BLaER1 treated with 17β-estradiol and CSF1 and Interleukin-3, amounts not matched to agents 10 nM and 100 nM (cell line): ENCODE data around the gene SLITRK1.
A peak's percentile ranks its signal among the peaks of the same experiment; 100 is the strongest.

Source experiments
- H3K27ac ChIP-seq, 11 experiments: shearing (Covaris generic); formaldehyde crosslinking; 2 replicates each; pipeline ENCODE4 v1.8.1; 2022
- H3K27me3 ChIP-seq, 11 experiments: shearing (Covaris generic); formaldehyde crosslinking; 2 replicates each; pipeline ENCODE4 v1.8.1; 2022
- H3K36me3 ChIP-seq, 11 experiments: shearing (Covaris generic); formaldehyde crosslinking; 2 replicates each; pipeline ENCODE4 v1.8.1; 2022
- H3K4me1 ChIP-seq, 10 experiments: shearing (Covaris generic); formaldehyde crosslinking; 2 replicates each; pipeline ENCODE4 v1.8.1; 2022
- H3K4me2 ChIP-seq, 11 experiments: shearing (Covaris generic); formaldehyde crosslinking; 2 replicates each; pipeline ENCODE4 v1.8.1; 2022
- H3K4me3 ChIP-seq, 10 experiments: shearing (Covaris generic); formaldehyde crosslinking; 2 replicates each; pipeline ENCODE4 v1.8.1; 2022
- H3K9ac ChIP-seq, 11 experiments: shearing (Covaris generic); formaldehyde crosslinking; 2 replicates each; pipeline ENCODE4 v1.8.1; 2022
- H3K9me3 ChIP-seq, 11 experiments: shearing (Covaris generic); formaldehyde crosslinking; replicated peaks in 1 of 11; 2 replicates each; pipeline ENCODE4 v1.8.1; 2022
- H4K20me1 ChIP-seq, 11 experiments: shearing (Covaris generic); formaldehyde crosslinking; 2 replicates each; pipeline ENCODE4 v1.8.1; 2022
- Cebpa-rat ChIP-seq, 11 experiments: shearing (Covaris generic); IDR thresholded peaks; 2 replicates each; pipeline ENCODE4 v1.8.1; 2022

The SLITRK1 gene

GRCh38 chr13:83881917-83882605 is at the start of gene SLITRK1:
SLITRK1 (minus strand) TSS chr13:83882474; CDS start chr13:83881507, 967 bp downstream.
- no peaks in the 10 kb centered on the region for H3K36me3 ChIP-seq
- H3K4me1 ChIP-seq, result no peaks in the 10 kb centered on the region; a peak in 2 of 20 replicates
- H3K9ac ChIP-seq, result no peak within 1 kb of the TSS
- no peak within 1 kb of the TSS for H3K27ac ChIP-seq
- H4K20me1 ChIP-seq, result no peaks in the 10 kb centered on the region
- peaks cover 24 to 34% (median 28%) of the 10 kb centered on the region in 11 experiments for H3K9me3 ChIP-seq
- no peaks in the 10 kb centered on the region for H3K27me3 ChIP-seq
- no peak within 1 kb of the TSS for H3K4me2 ChIP-seq
- no peak for TF ChIP-seq Cebpa-rat (IDR thresholded peaks at IDR 0.05)
- no peak within 1 kb of the TSS for H3K4me3 ChIP-seq

GRCh38 chr13:83929157-83929556 is 46.9 kb upstream of the SLITRK1 start:
- Histone ChIP-seq H4K20me1 (no peaks in the 10 kb centered on the region), H3K9ac (no peak overlapping the region), H3K9me3 (no peaks in the 10 kb centered on the region), H3K36me3 (no peaks in the 10 kb centered on the region), H3K27ac (no peak overlapping the region), H3K4me3 (no peak overlapping the region), H3K4me1 (peaks cover 0 to 7% (median 5%) of the 10 kb centered on the region in 10 experiments; a peak in 9 of 20 replicates), H3K4me2 (peak overlapping the region in 7 of 11 experiments; percentile 10 to 48 (median 26); a peak in 8 of 22 replicates), H3K27me3 (no peaks in the 10 kb centered on the region)
- no peak for TF ChIP-seq Cebpa-rat (IDR thresholded peaks at IDR 0.05)

GRCh38 chr13:83919775-83920174 is 37.5 kb upstream of the SLITRK1 start:
- TF ChIP-seq Cebpa-rat (IDR thresholded peaks at IDR 0.05), result no peak
- no peaks in the 10 kb centered on the region for H3K36me3 ChIP-seq
- H4K20me1 ChIP-seq, result no peaks in the 10 kb centered on the region
- no peak overlapping the region for H3K27ac ChIP-seq
- no peaks in the 10 kb centered on the region for H3K27me3 ChIP-seq
- H3K4me1 ChIP-seq, result no peaks in the 10 kb centered on the region
- no peaks in the 10 kb centered on the region for H3K9me3 ChIP-seq
- no peak overlapping the region for H3K9ac ChIP-seq
- no peak overlapping the region for H3K4me3 ChIP-seq
- H3K4me2 ChIP-seq, result no peak overlapping the region

GRCh38 chr13:83914368-83914767 is 32.1 kb upstream of the SLITRK1 start:
- no peaks in the 10 kb centered on the region for H3K9me3 ChIP-seq

GRCh38 chr13:83907196-83907989 is 25.1 kb upstream of the SLITRK1 start:
- no peaks in the 10 kb centered on the region for H3K36me3 ChIP-seq
- TF ChIP-seq Cebpa-rat (IDR thresholded peaks at IDR 0.05), result no peak
- H3K4me2 ChIP-seq, result no peak overlapping the region
- H3K9ac ChIP-seq, result no peak overlapping the region
- H3K4me1 ChIP-seq, result no peaks in the 10 kb centered on the region
- H3K27me3 ChIP-seq, result no peaks in the 10 kb centered on the region
- no peak overlapping the region for H3K4me3 ChIP-seq
- peaks cover 0 to 13% (median 0%) of the 10 kb centered on the region in 11 experiments; a peak in 5 of 22 replicates for H3K9me3 ChIP-seq
- no peaks in the 10 kb centered on the region; a peak in 1 of 22 replicates for H4K20me1 ChIP-seq
- H3K27ac ChIP-seq, result no peak overlapping the region

More at GRCh38 chr13:83914368-83914767, 32.1 kb upstream of the SLITRK1 start:
- no peaks in the 10 kb centered on the region for H3K36me3 ChIP-seq
- no peak overlapping the region for H3K4me3 ChIP-seq
- TF ChIP-seq Cebpa-rat (IDR thresholded peaks at IDR 0.05), result no peak
- no peaks in the 10 kb centered on the region for H4K20me1 ChIP-seq
- H3K27ac ChIP-seq, result no peak overlapping the region
- H3K27me3 ChIP-seq, result no peaks in the 10 kb centered on the region
- H3K4me1 ChIP-seq, result no peaks in the 10 kb centered on the region
- H3K9ac ChIP-seq, result no peak overlapping the region
- no peak overlapping the region for H3K4me2 ChIP-seq

GRCh38 chr13:83906240-83906820 is 24.1 kb upstream of the SLITRK1 start:
- no peak overlapping the region for H3K4me2 ChIP-seq
- H3K4me3 ChIP-seq, result no peak overlapping the region
- no peaks in the 10 kb centered on the region; a peak in 1 of 22 replicates for H4K20me1 ChIP-seq
- H3K9me3 ChIP-seq, result peaks cover 0 to 13% (median 0%) of the 10 kb centered on the region in 11 experiments; a peak in 5 of 22 replicates
- no peak overlapping the region for H3K9ac ChIP-seq
- no peaks in the 10 kb centered on the region for H3K36me3 ChIP-seq
- no peak for TF ChIP-seq Cebpa-rat (IDR thresholded peaks at IDR 0.05)
- H3K27me3 ChIP-seq, result no peaks in the 10 kb centered on the region
- H3K27ac ChIP-seq, result no peak overlapping the region
- no peaks in the 10 kb centered on the region for H3K4me1 ChIP-seq

- Histone ChIP-seq H3K4me3 (no peak overlapping the region), H3K9ac (no peak overlapping the region), H4K20me1 (no peaks in the 10 kb centered on the region; a peak in 1 of 22 replicates), H3K4me1 (no peaks in the 10 kb centered on the region), H3K9me3 (peaks cover 0 to 13% (median 0%) of the 10 kb centered on the region in 11 experiments; a peak in 5 of 22 replicates), H3K27ac (no peak overlapping the region), H3K4me2 (no peak overlapping the region), H3K27me3 (no peaks in the 10 kb centered on the region), H3K36me3 (no peaks in the 10 kb centered on the region)
- no peak for TF ChIP-seq Cebpa-rat (IDR thresholded peaks at IDR 0.05)
Measured at GRCh38 chr13:83905641-83906040, 23.4 kb upstream of the SLITRK1 start.

- TF ChIP-seq Cebpa-rat (IDR thresholded peaks at IDR 0.05), result no peak
- Histone ChIP-seq H3K4me1 (no peaks in the 10 kb centered on the region), H4K20me1 (no peaks in the 10 kb centered on the region), H3K9ac (no peak overlapping the region), H3K27me3 (no peaks in the 10 kb centered on the region), H3K4me2 (no peak overlapping the region), H3K36me3 (no peaks in the 10 kb centered on the region), H3K4me3 (no peak overlapping the region), H3K9me3 (no peaks in the 10 kb centered on the region; a peak in 1 of 22 replicates), H3K27ac (no peak overlapping the region)
Measured at GRCh38 chr13:83895994-83896580, 13.8 kb upstream of the SLITRK1 start.

GRCh38 chr13:83890358-83890757 is 8.1 kb upstream of the SLITRK1 start:
- Histone ChIP-seq H3K4me2 (no peak overlapping the region), H3K4me1 (no peaks in the 10 kb centered on the region), H3K4me3 (no peak overlapping the region), H3K9me3 (no peaks in the 10 kb centered on the region), H3K27me3 (no peaks in the 10 kb centered on the region), H4K20me1 (no peaks in the 10 kb centered on the region), H3K27ac (no peak overlapping the region), H3K36me3 (no peaks in the 10 kb centered on the region), H3K9ac (no peak overlapping the region)
- peak in 6 of 11 experiments; percentile 14 to 78 (median 44); a peak in 5 of 22 replicates for TF ChIP-seq Cebpa-rat (IDR thresholded peaks at IDR 0.05)
